GM20000 (cell line): ENCODE results near the gene NFX1.

Source experiments
- DNase-seq: peaks from one replicate; pipeline ENCODE4 v3.0.0; 2012; ENCODE audit warnings: low spot score
- TF ChIP-seq, protein P1 (sequence below): IDR thresholded peaks from 2 replicates; pipeline ENCODE4 v1.5.1; 2012; ENCODE audit warnings: mild to moderate bottlenecking, control low read depth; ENCODE audit errors: extremely low read depth, missing control alignments

The NFX1 gene

DNA sequence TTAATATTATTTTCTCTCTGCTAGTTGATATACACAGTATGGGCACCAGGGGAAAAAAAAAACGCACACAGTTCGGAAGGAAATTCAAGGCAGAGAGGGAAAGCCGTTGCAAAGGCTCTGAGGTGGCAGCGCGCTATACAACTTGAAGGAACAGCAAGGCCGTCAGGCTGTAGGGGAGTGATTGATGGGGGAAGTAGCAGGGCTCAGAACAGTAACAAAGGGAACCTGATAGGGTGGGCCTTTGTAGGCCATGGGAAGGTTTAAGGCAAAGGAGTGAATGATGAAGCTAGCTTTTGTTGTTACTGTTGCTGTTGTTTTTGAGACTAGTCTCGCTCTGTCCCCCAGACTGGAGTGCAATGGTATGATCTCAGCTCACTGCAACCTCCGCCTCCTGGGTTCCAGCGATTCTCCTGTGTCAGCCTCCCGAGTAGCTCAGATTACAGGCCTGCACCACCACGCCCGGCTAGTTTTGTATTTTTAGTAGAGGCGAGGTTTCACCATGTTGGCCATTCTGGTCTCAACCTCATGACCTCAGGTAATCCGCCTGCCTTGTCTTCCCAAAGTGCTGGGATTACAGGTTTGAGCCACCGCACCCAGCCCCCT lies 85.0 kb downstream of the NFX1 start:
- DNase-seq, result no peak
- TF ChIP-seq, protein P1, sequence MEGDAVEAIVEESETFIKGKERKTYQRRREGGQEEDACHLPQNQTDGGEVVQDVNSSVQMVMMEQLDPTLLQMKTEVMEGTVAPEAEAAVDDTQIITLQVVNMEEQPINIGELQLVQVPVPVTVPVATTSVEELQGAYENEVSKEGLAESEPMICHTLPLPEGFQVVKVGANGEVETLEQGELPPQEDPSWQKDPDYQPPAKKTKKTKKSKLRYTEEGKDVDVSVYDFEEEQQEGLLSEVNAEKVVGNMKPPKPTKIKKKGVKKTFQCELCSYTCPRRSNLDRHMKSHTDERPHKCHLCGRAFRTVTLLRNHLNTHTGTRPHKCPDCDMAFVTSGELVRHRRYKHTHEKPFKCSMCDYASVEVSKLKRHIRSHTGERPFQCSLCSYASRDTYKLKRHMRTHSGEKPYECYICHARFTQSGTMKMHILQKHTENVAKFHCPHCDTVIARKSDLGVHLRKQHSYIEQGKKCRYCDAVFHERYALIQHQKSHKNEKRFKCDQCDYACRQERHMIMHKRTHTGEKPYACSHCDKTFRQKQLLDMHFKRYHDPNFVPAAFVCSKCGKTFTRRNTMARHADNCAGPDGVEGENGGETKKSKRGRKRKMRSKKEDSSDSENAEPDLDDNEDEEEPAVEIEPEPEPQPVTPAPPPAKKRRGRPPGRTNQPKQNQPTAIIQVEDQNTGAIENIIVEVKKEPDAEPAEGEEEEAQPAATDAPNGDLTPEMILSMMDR, result no peak

DNA sequence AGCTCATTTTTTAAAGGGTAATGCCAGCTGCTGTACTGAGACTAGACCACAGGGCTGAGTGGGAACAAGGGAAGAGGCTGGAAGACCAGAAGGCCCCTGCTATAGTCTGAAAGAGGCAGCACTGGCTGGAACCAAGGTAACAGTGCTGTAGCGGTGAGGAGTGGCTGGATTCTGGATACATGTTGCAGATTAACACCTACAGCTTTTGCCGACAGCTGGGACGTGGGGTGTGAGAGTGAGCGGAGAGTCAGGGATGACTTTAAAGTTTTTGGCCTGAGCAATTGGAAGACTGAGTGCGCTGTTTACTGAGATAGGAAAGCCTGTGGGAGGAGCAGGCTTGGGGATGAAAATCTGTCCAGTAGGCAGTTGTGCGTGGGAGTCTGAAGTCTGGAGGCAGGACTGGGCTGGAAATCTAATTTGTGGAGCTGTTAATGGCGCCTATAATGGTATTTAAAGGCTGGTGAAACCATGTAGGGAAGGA lies 85.6 kb downstream of the NFX1 start:
- DNase-seq, result no peak
- TF ChIP-seq, protein P1, result no peak

DNA sequence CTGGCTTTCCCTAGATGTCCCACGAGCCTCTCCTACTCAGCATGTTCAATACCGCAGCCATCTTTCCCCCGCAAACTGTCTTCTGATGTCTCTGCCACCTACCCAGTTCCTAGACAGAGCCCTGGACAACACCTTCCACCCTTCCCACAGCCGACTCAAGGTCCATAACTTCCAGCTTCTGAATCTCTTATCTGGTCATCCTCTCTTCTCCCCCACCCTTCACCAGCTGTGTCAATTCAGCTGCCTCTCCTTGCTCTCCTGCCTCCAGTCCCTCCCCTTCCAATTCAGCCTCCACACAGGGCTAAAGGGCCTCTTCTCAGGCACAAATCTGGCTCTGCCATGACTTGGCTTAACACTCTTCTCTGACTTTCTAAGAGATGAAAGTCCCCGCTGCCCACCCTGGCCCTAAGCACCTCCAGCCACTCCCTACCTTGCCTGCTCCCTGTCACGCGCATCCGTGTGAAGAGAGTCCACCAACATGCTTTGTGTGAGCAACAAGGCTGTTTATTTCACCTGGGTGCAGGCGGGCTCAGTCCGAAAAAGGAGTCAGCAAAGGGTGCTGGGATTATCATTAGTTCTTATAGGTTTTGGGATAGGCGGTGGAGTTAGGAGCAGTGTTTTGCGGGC lies 86.9 kb downstream of the NFX1 start:
- TF ChIP-seq, protein P1, result no peak
- DNase-seq, result no peak

DNA sequence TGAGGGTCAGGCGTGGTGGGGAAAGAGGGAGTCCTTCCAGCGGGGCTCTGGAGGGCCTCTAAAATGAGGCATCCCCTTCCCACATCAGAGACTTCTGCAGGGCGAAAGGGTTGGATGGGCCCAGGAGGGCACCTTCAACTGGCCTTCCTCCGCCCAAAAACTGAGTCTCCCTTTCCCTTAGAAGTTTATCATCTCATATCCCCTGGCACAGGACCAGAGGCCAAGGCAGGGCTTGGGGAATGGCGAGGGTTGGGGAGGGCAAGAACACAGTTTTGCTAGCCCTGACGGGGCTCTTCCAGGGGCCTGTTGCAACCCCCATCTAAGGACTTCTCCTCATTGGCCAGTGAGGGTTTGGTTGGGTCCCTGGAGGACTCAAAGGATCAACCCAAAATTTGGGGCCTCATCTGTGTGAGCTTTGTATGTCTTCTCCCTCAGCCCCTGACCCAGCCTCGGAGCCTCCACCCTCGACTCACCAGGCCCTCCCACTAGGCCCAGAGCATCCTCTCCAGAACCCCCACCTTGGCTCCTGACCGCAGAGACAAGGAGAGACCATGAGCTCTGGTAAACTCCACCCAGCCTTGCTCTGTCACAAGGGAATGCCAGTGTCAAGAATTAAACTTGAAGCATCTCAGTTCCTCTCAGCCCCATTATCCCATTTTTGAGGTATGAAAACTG lies 87.9 kb downstream of the NFX1 start:
- no peak for DNase-seq
- TF ChIP-seq, protein P1, result no peak

DNA sequence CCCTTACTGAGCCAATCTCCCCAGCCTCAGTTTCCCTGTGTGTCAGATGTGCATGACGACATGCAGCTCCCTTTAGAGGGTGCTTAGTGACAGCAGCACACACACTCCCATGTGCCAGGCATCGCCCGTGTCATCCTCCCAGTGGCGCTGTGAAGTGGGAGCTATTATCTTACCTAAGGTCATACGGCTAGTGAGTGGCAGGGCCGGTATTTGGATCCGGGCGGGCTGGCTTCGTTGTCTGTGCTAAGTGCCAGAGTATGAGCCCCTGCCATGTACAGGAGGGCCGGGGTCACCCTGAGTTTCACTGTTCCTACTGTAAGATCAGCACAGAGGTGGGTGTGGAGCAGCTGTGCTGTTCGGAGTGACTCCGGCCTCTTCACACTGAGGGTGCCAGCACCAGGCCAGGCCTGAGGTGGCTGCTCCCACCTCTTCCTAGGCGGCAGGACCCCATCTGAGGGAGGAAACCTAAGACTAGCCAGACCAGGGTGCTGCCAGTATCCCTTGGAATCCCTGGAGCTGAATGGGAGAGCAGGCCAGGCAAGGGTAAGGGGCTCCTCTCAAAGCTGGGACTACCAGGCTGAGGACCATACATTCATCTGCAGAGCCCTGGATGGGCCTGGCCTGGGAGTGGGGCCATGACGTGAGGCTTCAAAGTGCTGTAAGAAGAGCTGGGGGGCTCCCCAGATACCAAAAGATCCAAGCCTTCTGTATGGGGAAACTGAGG lies 89.5 kb downstream of the NFX1 start:
- no peak for DNase-seq
- TF ChIP-seq, protein P1, result no peak

DNA sequence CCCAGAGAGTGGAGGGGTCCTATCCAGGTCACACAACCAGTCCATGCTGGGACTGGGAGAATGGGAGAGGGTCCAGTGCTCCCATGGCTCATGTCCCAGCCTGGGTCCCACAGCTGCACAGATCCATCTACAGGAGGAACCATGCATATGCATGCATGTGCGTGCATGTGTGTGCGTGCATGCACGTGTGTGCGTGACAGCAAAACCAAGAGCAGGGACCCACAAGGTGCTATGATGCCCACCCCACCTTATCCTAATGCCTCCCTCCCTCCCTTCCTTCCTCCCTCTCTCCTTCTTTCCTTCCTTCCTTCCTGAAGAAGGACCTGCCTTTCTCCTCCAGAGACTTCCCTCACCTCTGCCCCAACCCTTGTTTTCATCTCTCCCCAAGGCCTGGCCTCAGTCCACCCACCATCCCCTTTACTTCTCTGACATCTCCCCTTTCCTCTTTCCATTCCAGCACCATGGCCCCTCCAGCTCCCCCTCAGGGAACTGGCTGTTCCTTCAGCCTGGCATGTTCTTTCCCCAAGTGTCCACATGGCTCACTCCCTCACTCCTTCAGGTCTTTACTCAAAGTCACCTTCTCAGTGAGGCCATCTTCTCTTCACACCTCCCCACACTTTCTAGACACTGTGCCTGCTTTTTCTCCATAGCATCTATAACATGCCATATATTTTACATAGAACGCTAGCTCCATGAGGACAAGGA lies 90.2 kb downstream of the NFX1 start:
- TF ChIP-seq, protein P1, result no peak

More for the DNA sequence above, 90.2 kb downstream of the NFX1 start:
- DNase-seq, result no peak
